ENCODE measurements around the gene FDX1. TPM values are rescaled to one million over a fixed set of nuclear protein-coding genes. Genes with fewer than 3 reads are reported as not detected.

Gene FDX1
- total RNA-seq, 5 donors from 2014 or later (not counting 1 experiment from before 2014, with no cell fraction given), result 9.1 to 12.5 (median 10.1) TPM

- no peak overlapping the region for H3K4me3 Mint-ChIP-seq
- no peak overlapping the region for H3K27ac ChIP-seq (ENCODE audit: low read length)
- no peak overlapping the region for H3K27ac Mint-ChIP-seq
- no peak for ATAC-seq (replicated peaks in 1 of 4)
- CTCF ChIA-PET, result interaction anchor here (0.6 to 7.6 kb wide), 29 partner anchors 8 to 1945 kb away, joined by 3 to 119 read pairs (median 4); no protein-coding TSS in a partner anchor
- POLR2A ChIA-PET, result interaction anchor here (0.5 to 0.9 kb wide), 5 partner anchors 8 to 1494 kb away, joined by 3 to 9 read pairs (median 3); no protein-coding TSS in a partner anchor
- H3K4me3 ChIP-seq (ENCODE audit: control insufficient read depth in 1 of 2, extremely low read depth in 1 of 2, low read length in 1 of 2), result no peak overlapping the region
- H3K4me1 ChIP-seq (ENCODE audit: control insufficient read depth in 1 of 2, extremely low read depth in 1 of 2, insufficient read depth in 2 of 2, low read length in 2 of 2), result peaks cover 17% of the 10 kb centered on the region in 2 experiments
- peak in 13 of 35 experiments; percentile 3 to 53 (median 19) for DNase-seq
- H3K4me1 Mint-ChIP-seq, result peaks cover 57 to 68% (median 64%) of the 10 kb centered on the region in 3 donors
- no peaks in the 10 kb centered on the region for H3K9me3 ChIP-seq
- whole genome bisulfite sequencing (ENCODE audit: insufficient coverage), result 81% methylated on average over 3 of the region's 8 CpGs
- no peaks in the 10 kb centered on the region for H3K27me3 Mint-ChIP-seq
- H3K9me3 Mint-ChIP-seq, result no peaks in the 10 kb centered on the region
- H3K36me3 Mint-ChIP-seq, result peaks cover 25% of the 10 kb centered on the region
- peaks cover 7 to 32% of the 10 kb centered on the region in 2 donors for H3K36me3 ChIP-seq (ENCODE audit: control insufficient read depth in 2 of 2, extremely low read depth in 1 of 2, insufficient read depth in 1 of 2, low read length in 1 of 2)
- H3K27me3 ChIP-seq (replicated peaks in 1 of 2; ENCODE audit: control insufficient read depth in 2 of 2, extremely low read depth in 1 of 2, insufficient read depth in 2 of 2, low read length in 1 of 2), result no peaks in the 10 kb centered on the region
Measured at GRCh38 chr11:110434952-110435779, 5.4 kb downstream of the FDX1 start.

- H3K36me3 Mint-ChIP-seq, result peaks cover 34% of the 10 kb centered on the region
- no peak overlapping the region for H3K27ac Mint-ChIP-seq
- no CpG with 5 or more reads among the region's 8 CpGs for WGBS (ENCODE audit: insufficient coverage)
- Histone ChIP-seq H3K4me1 (ENCODE audit: control insufficient read depth in 1 of 2, extremely low read depth in 1 of 2, insufficient read depth in 2 of 2, low read length in 2 of 2) (peaks cover 13 to 17% of the 10 kb centered on the region in 2 experiments), H3K27me3 (replicated peaks in 1 of 2; ENCODE audit: control insufficient read depth in 2 of 2, extremely low read depth in 1 of 2, insufficient read depth in 2 of 2, low read length in 1 of 2) (no peaks in the 10 kb centered on the region), H3K9me3 (no peaks in the 10 kb centered on the region), H3K4me3 (ENCODE audit: control insufficient read depth in 1 of 2, extremely low read depth in 1 of 2, low read length in 1 of 2) (no peak overlapping the region), H3K27ac (ENCODE audit: low read length) (no peak overlapping the region), H3K36me3 (ENCODE audit: control insufficient read depth in 2 of 2, extremely low read depth in 1 of 2, insufficient read depth in 1 of 2, low read length in 1 of 2) (peaks cover 7 to 40% of the 10 kb centered on the region in 2 donors)
- no peaks in the 10 kb centered on the region for H3K27me3 Mint-ChIP-seq
- ChIA-PET CTCF (interaction anchor here (0.6 to 7.6 kb wide), 16 partner anchors 9 to 1011 kb away, joined by 3 to 119 read pairs (median 4); no protein-coding TSS in a partner anchor), POLR2A (interaction anchor here in 1 of 2 donors (0.6 to 0.9 kb wide), 2 partner anchors 75 to 234 kb away, joined by 3 to 9 read pairs; no protein-coding TSS in a partner anchor)
- ATAC-seq (replicated peaks in 1 of 4), result no peak
- DNase-seq, result no peak
- H3K4me3 Mint-ChIP-seq, result no peak overlapping the region
- H3K9me3 Mint-ChIP-seq, result peaks cover 0 to 2% (median 0%) of the 10 kb centered on the region in 3 donors
- peaks cover 59 to 70% (median 64%) of the 10 kb centered on the region in 3 donors for H3K4me1 Mint-ChIP-seq
Measured at GRCh38 chr11:110435780-110436717, 6.3 kb downstream of the FDX1 start.

GRCh38 chr11:110438017-110438416 lies 8.3 kb downstream of the FDX1 start:
- H3K36me3 Mint-ChIP-seq, result peaks cover 54% of the 10 kb centered on the region
- no peak overlapping the region for H3K27ac Mint-ChIP-seq
- Histone ChIP-seq H3K4me3 (ENCODE audit: control insufficient read depth in 1 of 2, extremely low read depth in 1 of 2, low read length in 1 of 2) (no peak overlapping the region), H3K9me3 (no peaks in the 10 kb centered on the region), H3K27me3 (replicated peaks in 1 of 2; ENCODE audit: control insufficient read depth in 2 of 2, extremely low read depth in 1 of 2, insufficient read depth in 2 of 2, low read length in 1 of 2) (no peaks in the 10 kb centered on the region), H3K27ac (ENCODE audit: low read length) (no peak overlapping the region), H3K36me3 (ENCODE audit: control insufficient read depth in 2 of 2, extremely low read depth in 1 of 2, insufficient read depth in 1 of 2, low read length in 1 of 2) (peaks cover 13 to 48% of the 10 kb centered on the region in 2 donors), H3K4me1 (ENCODE audit: control insufficient read depth in 1 of 2, extremely low read depth in 1 of 2, insufficient read depth in 2 of 2, low read length in 2 of 2) (peaks cover 7 to 14% of the 10 kb centered on the region in 2 experiments)
- no peak overlapping the region for H3K4me3 Mint-ChIP-seq
- DNase-seq (no peak), ATAC-seq (replicated peaks in 1 of 4) (no peak)
- peaks cover 0 to 6% (median 0%) of the 10 kb centered on the region in 3 donors for H3K9me3 Mint-ChIP-seq
- WGBS (ENCODE audit: insufficient coverage), result no CpG with 5 or more reads among the region's 2 CpGs
- peaks cover 42 to 68% (median 60%) of the 10 kb centered on the region in 3 donors for H3K4me1 Mint-ChIP-seq
- no peaks in the 10 kb centered on the region for H3K27me3 Mint-ChIP-seq
- ChIA-PET POLR2A (no interaction called here), CTCF (no interaction called here)

GRCh38 chr11:110445437-110445836 lies 15.7 kb downstream of the FDX1 start:
- no CpG with 5 or more reads among the region's 1 CpG for WGBS (ENCODE audit: insufficient coverage)
- ATAC-seq (replicated peaks in 1 of 4) (no peak), DNase-seq (no peak)
- H3K4me3 Mint-ChIP-seq, result no peak overlapping the region
- Histone ChIP-seq H3K27ac (ENCODE audit: low read length) (no peak overlapping the region), H3K27me3 (replicated peaks in 1 of 2; ENCODE audit: control insufficient read depth in 2 of 2, extremely low read depth in 1 of 2, insufficient read depth in 2 of 2, low read length in 1 of 2) (no peaks in the 10 kb centered on the region), H3K4me1 (ENCODE audit: control insufficient read depth in 1 of 2, extremely low read depth in 1 of 2, insufficient read depth in 2 of 2, low read length in 2 of 2) (peaks cover 0 to 7% of the 10 kb centered on the region in 2 experiments), H3K36me3 (ENCODE audit: control insufficient read depth in 2 of 2, extremely low read depth in 1 of 2, insufficient read depth in 1 of 2, low read length in 1 of 2) (peaks cover 9 to 26% of the 10 kb centered on the region in 2 donors), H3K4me3 (ENCODE audit: control insufficient read depth in 1 of 2, extremely low read depth in 1 of 2, low read length in 1 of 2) (no peak overlapping the region), H3K9me3 (no peaks in the 10 kb centered on the region)
- ChIA-PET POLR2A (interaction anchor here (1.0 kb wide), 2 partner anchors 16 kb away, joined by 3 to 6 read pairs; partner anchors contain the start of gene FDX1 (in 2 of the 2)), CTCF (interaction anchor here (0.6 to 3.3 kb wide), 12 partner anchors 11 to 1411 kb away, joined by 3 to 12 read pairs (median 4); partner anchors contain the start of gene FDX1 (in 1 of the 2))
- H3K27ac Mint-ChIP-seq, result no peak overlapping the region
- H3K36me3 Mint-ChIP-seq, result peaks cover 49% of the 10 kb centered on the region
- peaks cover 33 to 40% (median 39%) of the 10 kb centered on the region in 3 donors for H3K4me1 Mint-ChIP-seq
- no peaks in the 10 kb centered on the region for H3K27me3 Mint-ChIP-seq
- peaks cover 0 to 6% (median 0%) of the 10 kb centered on the region in 3 donors for H3K9me3 Mint-ChIP-seq

DNA sequence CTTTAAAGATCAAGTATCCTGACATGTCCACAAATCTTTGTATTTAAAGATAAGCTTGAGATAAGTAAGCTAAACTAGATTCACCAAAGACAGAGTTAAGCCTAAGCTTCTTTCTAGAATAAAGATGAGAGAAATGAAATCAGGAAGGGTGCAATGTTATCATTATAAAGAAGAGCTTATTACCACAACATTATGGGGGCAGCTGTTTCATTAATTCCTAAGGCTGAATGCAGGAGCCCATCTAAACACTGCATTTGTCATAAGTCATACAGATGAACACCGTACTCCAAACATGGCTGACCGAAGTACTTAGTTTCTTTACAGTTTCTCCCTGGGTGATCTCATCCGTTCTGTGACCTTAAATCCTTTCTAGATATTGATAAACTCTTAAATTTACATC lies 16.3 kb downstream of the FDX1 start:
- 92% methylated on average over 3 of the region's 3 CpGs for WGBS (ENCODE audit: insufficient coverage)
- H3K4me3 Mint-ChIP-seq, result no peak overlapping the region
- Histone ChIP-seq H3K27me3 (replicated peaks in 1 of 2; ENCODE audit: control insufficient read depth in 2 of 2, extremely low read depth in 1 of 2, insufficient read depth in 2 of 2, low read length in 1 of 2) (no peaks in the 10 kb centered on the region), H3K4me3 (ENCODE audit: control insufficient read depth in 1 of 2, extremely low read depth in 1 of 2, low read length in 1 of 2) (no peak overlapping the region), H3K4me1 (ENCODE audit: control insufficient read depth in 1 of 2, extremely low read depth in 1 of 2, insufficient read depth in 2 of 2, low read length in 2 of 2) (peaks cover 0 to 7% of the 10 kb centered on the region in 2 experiments), H3K36me3 (ENCODE audit: control insufficient read depth in 2 of 2, extremely low read depth in 1 of 2, insufficient read depth in 1 of 2, low read length in 1 of 2) (peaks cover 9 to 20% of the 10 kb centered on the region in 2 donors), H3K27ac (ENCODE audit: low read length) (no peak overlapping the region), H3K9me3 (no peaks in the 10 kb centered on the region)
- ChIA-PET CTCF (interaction anchor here (0.6 to 3.3 kb wide), 12 partner anchors 11 to 1410 kb away, joined by 3 to 12 read pairs (median 4); partner anchors contain the start of gene FDX1 (in 1 of the 2)), POLR2A (interaction anchor here (0.6 to 1.0 kb wide), 3 partner anchors 16 to 110 kb away, joined by 3 to 6 read pairs (median 3); partner anchors contain the start of gene FDX1 (in 2 of the 2))
- H3K27ac Mint-ChIP-seq, result no peak overlapping the region
- H3K36me3 Mint-ChIP-seq, result peaks cover 43% of the 10 kb centered on the region
- ATAC-seq (replicated peaks in 1 of 4) (no peak), DNase-seq (no peak)
- H3K9me3 Mint-ChIP-seq, result peaks cover 0 to 4% (median 0%) of the 10 kb centered on the region in 3 donors
- H3K4me1 Mint-ChIP-seq, result peaks cover 26 to 40% (median 38%) of the 10 kb centered on the region in 3 donors
- no peaks in the 10 kb centered on the region for H3K27me3 Mint-ChIP-seq
